HG03469 (cell line): Measurements from ENCODE around the gene DOCK9.

Experiments
- ATAC-seq: cut with Tn5 transposase; IDR thresholded peaks from one replicate; pipeline ENCODE4 v1.9.1; 2021; ENCODE audit warnings: mild to moderate bottlenecking, moderate library complexity, moderate number of reproducible peaks; ENCODE audit not compliant: unreplicated experiment

Gene DOCK9

DNA sequence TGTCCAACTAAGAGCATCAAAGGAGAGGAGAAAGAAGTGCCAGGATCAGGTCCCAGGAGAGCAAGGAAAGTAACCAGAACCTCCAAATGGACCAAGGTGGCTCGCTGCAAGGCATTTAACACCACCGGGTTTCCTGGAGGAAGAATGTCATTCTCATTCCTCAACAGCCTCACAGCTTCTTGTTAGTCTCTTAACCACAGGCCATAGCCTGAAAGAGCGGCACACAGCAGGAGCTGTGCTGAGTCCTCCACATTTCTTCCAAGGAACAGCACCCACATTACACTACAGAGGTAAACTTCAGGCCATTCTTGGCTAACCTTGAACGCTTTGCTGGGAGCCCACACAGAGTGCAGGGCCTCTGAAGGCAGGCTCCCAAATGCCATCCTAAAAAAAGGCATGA is 23.6 kb downstream of the DOCK9 start:
- ATAC-seq, result no peak

- ATAC-seq, result no peak
Observed at GRCh38 chr13:98951266-98951665, 26.6 kb downstream of the DOCK9 start.

- no peak for ATAC-seq
Observed at GRCh38 chr13:98950705-98951104, 27.2 kb downstream of the DOCK9 start.

DNA sequence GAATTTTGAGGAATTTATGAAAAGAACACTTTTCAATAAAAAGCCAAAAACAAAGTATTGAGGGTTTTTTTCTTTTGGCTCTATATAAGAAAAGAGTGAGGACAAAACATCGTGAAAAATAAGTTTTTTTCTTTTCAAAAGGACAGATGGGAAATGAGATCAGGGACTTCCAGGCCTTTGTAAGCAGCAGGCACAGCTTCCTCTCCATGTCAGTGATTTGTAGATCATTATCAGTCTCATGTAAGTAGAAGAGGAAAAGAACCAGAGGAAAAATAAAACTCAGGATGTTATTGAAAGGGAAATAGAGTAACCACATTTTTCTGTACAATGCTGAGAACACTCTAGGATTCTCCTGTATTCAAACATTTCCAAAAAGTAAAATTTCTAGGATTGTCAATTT is 29.9 kb downstream of the DOCK9 start:
- no peak for ATAC-seq

DNA sequence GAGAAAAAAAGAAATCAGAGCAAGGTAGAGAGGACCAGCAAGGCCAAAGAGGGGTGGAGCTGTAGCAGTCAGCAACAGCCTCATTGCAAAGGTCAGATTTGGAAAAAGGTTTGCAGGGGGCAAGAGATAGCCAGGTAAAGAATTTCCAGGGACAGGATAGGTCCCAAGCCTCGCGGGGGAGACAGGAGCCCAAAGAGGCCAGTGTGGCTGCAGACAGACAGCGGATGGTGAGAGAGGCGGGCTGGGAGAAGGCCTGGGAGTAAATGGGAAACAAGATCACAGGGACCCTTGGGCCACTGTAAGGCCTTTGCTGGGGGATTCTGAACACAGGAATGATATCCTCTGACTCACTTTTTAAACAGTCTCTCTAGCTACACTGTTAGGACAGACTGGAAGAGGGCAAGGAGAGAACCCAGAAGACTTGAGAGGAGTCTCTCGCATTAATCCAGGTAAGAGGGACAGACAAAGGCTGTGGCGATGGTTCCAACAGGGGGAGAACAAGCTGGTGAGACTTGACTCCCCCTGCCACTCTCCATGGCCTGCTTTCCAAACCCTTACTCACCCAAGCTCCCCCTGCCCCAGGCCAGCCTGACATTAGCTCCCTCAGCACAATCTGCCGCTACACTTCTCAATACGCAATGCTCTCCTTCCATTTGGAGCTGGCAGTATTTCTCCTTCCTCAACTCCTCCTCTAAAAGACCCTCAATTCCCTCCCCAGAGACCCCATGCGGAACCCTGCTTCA is 31.8 kb downstream of the DOCK9 start:
- ATAC-seq, result no peak

- ATAC-seq, result no peak
Observed at GRCh38 chr13:98944336-98944735, 33.5 kb downstream of the DOCK9 start.

DNA sequence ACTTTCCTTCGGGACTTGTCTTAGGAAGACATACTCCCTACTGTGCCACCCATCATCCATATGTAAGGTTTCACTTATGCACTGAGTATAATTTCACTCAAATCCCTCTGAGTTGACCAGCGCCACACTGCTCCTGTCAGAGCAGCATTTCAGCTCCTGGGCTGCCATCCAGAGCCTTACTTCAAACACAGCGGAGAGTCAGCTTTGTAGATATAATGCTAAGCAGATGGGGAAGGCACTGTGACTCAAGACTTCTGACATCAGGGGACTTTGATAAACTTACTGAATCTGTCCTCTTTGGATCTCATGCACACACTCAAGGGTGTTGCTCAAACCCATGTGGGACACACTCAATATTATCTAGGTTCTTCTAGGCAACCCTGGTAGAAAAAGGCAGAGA is 34.9 kb downstream of the DOCK9 start:
- ATAC-seq, result no peak

GRCh38 chr13:98942485-98942884 is 35.4 kb downstream of the DOCK9 start:
- no peak for ATAC-seq

DNA sequence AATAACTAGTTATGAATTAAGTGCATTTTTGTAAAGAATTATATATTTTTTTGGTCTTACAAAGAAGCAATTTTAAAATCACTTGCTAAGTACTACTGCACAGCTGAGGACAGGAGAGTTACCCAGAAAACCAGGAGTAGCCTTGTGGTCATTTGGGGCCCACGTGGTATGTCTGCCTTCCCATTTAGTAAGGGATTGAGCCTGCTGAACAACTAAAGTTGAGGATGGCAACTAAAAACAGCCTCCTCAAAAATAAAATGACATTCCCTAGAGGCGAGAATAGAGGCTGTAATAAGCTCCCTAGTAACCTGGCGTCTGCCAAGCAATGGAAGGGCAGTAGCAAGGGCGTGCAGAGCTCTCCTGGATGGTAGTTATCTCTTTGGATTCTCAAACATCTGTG is 36.3 kb downstream of the DOCK9 start:
- no peak for ATAC-seq

- ATAC-seq, result no peak
Observed at GRCh38 chr13:98941126-98941525, 36.7 kb downstream of the DOCK9 start.

DNA sequence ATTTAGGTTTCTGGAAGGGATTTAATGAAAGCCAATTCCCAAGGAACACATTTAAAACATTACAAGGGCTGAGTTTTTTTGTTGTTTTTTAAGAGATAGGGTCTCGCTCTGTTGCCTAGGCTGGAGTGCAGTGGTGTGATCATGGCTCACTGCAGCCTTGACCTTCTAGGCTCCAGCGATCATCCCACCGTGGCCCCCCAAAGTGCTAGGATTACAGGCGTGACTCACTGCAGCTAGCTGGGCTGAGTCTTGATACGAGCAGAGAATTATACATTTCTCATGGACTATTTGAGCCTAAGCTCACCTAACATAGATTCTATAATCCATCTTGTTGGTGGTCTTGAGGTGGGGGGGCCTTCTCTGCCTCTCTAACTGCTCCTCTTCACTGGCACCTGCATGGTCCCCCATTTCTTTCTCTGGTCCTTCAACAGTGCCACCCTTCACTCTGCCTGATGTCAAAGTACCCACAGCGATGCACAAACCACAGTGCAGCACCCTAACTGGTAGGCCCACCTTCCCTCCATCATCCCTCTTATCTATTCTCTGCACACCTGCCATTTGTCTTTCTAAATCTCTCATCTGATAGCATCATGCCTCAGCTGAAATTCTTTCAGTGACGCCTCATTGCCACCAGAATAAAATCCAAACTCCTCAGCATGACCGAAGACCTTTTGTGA is 37.4 kb downstream of the DOCK9 start:
- ATAC-seq, result no peak

DNA sequence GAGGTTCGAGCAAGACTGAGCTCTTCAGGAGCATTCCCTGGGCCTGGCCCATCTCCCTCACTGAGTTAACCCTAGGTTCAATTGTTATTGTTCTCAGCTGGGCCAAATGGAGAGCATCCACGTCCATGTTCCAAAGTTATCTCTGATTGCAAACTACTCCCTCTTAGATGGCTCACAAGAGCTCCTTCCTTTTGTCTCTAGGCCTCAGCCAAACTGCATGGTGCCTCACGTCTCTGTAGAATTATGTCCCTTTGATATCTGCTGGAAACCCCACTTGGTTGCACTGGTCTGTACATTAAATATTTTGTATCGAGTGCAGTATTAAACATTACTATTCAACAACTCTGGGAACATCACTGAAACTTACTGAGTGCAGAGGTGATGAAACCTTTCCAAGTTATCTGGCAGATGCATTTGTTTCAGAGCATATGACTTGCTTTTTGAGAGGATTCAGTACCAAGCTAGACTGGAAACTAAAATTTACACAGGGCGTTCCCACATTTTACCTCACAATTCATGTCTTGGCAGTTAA is 38.1 kb downstream of the DOCK9 start:
- no peak for ATAC-seq

- no peak for ATAC-seq
Observed at GRCh38 chr13:98938801-98939200, 39.1 kb downstream of the DOCK9 start.

- ATAC-seq, result no peak
Observed at GRCh38 chr13:98937911-98938381, 39.9 kb downstream of the DOCK9 start.

DNA sequence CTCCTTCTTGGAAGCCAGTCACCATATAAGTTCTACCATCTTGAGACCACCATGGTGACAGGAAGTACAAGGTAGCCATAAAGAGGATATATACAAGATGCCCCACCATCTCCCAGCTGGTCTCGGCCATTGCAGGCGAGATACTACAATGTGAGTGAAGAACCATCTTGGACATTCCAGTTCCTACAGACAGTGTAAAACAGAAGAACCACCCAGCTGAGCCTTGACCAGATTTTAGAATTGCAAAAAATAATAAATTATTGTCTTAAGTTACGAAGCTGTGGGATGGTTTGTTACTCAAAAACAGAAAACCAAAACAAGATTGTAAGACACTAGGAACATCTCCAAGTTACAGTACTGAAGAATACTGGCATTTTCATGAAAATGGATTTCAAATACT is 43.6 kb downstream of the DOCK9 start:
- ATAC-seq, result no peak

GRCh38 chr13:98930151-98930591 is 47.7 kb downstream of the DOCK9 start:
- no peak for ATAC-seq

GRCh38 chr13:98927951-98928927 is 49.6 kb downstream of the DOCK9 start:
- no peak for ATAC-seq

GRCh38 chr13:98925949-98926348 is 51.9 kb downstream of the DOCK9 start:
- ATAC-seq, result no peak

DNA sequence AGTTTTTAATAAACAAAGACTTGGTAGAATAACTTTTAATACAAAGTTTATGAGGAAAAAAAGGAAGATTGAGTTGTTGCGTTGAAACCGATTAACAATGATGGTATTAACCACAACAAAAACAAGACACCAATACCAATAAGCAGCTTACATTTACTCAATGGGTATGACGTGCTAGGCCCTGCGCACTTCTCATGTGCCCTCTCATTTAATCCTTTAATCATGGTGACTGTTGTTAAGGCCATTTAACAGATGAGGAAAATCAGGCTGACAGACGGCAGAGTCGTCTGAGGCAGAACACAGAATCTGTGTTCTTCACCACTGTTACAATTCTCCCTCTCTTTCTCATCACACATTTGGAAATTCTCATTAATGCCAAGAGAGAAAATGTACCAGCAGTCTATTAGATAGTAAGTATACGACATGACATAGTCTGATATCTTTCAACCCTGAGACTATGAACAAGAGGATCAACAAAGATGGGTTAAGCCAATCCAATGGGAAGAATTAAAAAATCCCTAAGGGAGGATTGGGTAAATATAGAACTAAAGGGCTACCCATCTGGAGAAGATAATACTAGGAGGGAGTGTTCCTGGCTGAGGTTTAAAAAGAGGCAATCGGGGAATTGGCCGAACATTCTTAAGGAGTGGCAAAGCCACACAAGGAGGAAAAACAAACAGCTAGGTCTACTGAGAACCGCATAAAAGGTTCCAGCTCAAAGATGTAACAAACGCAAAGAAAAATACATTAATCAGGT is 54.0 kb downstream of the DOCK9 start:
- no peak for ATAC-seq

DNA sequence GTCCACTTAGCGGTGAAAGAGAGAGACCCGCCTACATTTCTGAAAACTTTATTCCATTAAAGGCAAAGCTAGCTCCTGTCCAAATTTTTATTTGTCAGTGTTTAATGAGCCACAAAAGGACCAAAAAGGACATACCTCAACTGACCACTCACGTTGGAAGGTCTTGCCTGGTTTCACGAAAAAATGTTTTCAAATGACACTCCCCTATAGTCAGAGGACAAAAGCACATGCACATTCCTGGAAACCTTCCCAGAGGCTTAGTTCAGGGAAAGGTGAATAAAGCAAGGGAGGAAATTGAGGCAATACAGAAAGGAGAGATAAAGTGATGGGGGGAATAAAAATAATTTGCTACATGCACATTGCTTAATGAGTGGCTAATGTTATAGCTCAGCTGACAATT is 55.6 kb downstream of the DOCK9 start:
- no peak for ATAC-seq
